DND-41 (cell line): ENCODE measurements around the gene ATP4B.

Experiments used
- EZH2 ChIP-seq: IDR thresholded peaks from 3 replicates; pipeline ENCODE4 v1.6.1; 2012; ENCODE audit warnings: borderline replicate concordance, low read depth, mild to moderate bottlenecking, moderate library complexity, low read length, inconsistent platforms; ENCODE audit not compliant: severe bottlenecking
- TF ChIP-seq, protein P1 (sequence below): IDR thresholded peaks from 2 replicates; pipeline ENCODE4 v1.5.1; 2012; ENCODE audit warnings: borderline replicate concordance, low read length, moderate library complexity, mild to moderate bottlenecking; ENCODE audit not compliant: poor library complexity, severe bottlenecking; ENCODE audit errors: extremely low read depth

GRCh38 chr13:113642563-113642962 is 15.4 kb downstream of the ATP4B start:
- TF ChIP-seq, protein P1, sequence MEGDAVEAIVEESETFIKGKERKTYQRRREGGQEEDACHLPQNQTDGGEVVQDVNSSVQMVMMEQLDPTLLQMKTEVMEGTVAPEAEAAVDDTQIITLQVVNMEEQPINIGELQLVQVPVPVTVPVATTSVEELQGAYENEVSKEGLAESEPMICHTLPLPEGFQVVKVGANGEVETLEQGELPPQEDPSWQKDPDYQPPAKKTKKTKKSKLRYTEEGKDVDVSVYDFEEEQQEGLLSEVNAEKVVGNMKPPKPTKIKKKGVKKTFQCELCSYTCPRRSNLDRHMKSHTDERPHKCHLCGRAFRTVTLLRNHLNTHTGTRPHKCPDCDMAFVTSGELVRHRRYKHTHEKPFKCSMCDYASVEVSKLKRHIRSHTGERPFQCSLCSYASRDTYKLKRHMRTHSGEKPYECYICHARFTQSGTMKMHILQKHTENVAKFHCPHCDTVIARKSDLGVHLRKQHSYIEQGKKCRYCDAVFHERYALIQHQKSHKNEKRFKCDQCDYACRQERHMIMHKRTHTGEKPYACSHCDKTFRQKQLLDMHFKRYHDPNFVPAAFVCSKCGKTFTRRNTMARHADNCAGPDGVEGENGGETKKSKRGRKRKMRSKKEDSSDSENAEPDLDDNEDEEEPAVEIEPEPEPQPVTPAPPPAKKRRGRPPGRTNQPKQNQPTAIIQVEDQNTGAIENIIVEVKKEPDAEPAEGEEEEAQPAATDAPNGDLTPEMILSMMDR: no peak
- no peak for TF ChIP-seq EZH2
